NB4 (cell line): ENCODE data around the gene TBXAS1.

ENCODE experiments used
- DNase-seq: peaks from one replicate; pipeline ENCODE4 v3.0.0; 2010; ENCODE audit warnings: low read depth
- H3K4me3 ChIP-seq: one replicate; pipeline ENCODE4 v1.5.1; 2011; ENCODE audit warnings: mild to moderate bottlenecking, low read depth, low read length, moderate library complexity
- CTCF ChIP-seq: IDR thresholded peaks from one replicate; pipeline ENCODE4 v1.5.1; 2012; ENCODE audit warnings: low read depth, low read length
- MAX ChIP-seq: IDR thresholded peaks from 2 replicates; pipeline ENCODE4 v1.6.1; 2011; ENCODE audit warnings: low read depth, low read length
- MYC ChIP-seq: IDR thresholded peaks from 2 replicates; pipeline ENCODE4 v1.6.1; 2011; ENCODE audit warnings: low read depth, low read length
- POLR2A ChIP-seq: IDR thresholded peaks from 2 replicates; pipeline ENCODE4 v1.6.1; 2011; ENCODE audit warnings: mild to moderate bottlenecking; ENCODE audit not compliant: insufficient read length; ENCODE audit errors: extremely low read depth

The TBXAS1 gene

GRCh38 chr7:139914306-139915267 lies 85.5 kb downstream of the TBXAS1 start:
- no peak for DNase-seq
- H3K4me3 ChIP-seq, result no peak overlapping the region
- TF ChIP-seq MAX (no peak), MYC (no peak), CTCF (no peak), POLR2A (no peak)

GRCh38 chr7:139915268-139915863 lies 86.3 kb downstream of the TBXAS1 start:
- no peak for DNase-seq
- TF ChIP-seq MAX (no peak), CTCF (no peak), POLR2A (no peak), MYC (no peak)
- H3K4me3 ChIP-seq, result no peak overlapping the region

- DNase-seq, result peak; percentile 97
- H3K4me3 ChIP-seq, result no peak overlapping the region
- TF ChIP-seq MAX, result peak; percentile 73
- TF ChIP-seq MYC, result no peak; the same call in 1 of the 2 replicates
These were observed 87.0 kb downstream of the TBXAS1 start for GRCh38 chr7:139915864-139916716.

GRCh38 chr7:139916717-139917395 lies 87.8 kb downstream of the TBXAS1 start:
- no peak for DNase-seq
- no peak overlapping the region for H3K4me3 ChIP-seq
- TF ChIP-seq MYC, result no peak
- TF ChIP-seq CTCF, result no peak
- no peak for TF ChIP-seq MAX
- no peak for TF ChIP-seq POLR2A

GRCh38 chr7:139917851-139918250 lies 88.8 kb downstream of the TBXAS1 start:
- TF ChIP-seq CTCF (no peak), MAX (no peak)
- no peak for DNase-seq
- H3K4me3 ChIP-seq, result no peak overlapping the region
